B cell (primary cell): Measurements from ENCODE around the gene ZNF805. TPM values are rescaled to one million over a fixed set of nuclear protein-coding genes. Genes with fewer than 3 reads are reported as not detected.

Experiments
- ATAC-seq: fragments of 200-7000 bp; cut with Tn5 transposase; one replicate; pipeline ENCODE4 v1.10.0; 2021; ENCODE audit warnings: low read depth, mild to moderate bottlenecking, moderate number of reproducible peaks, moderate library complexity
- CTCF ChIA-PET: fragments of 350-600 bp; sonication (Branson Sonifier 250); formaldehyde crosslinking; loops from one replicate; lab custom pipeline; 2021; ENCODE audit warnings: antibody characterized with exemption, inconsistent platforms; lab: Charles Lee
- POLR2A ChIA-PET: fragments of 350-600 bp; sonication (Branson Sonifier 250); formaldehyde crosslinking; loops from one replicate; lab custom pipeline; 2021; ENCODE audit warnings: antibody characterized with exemption; lab: Charles Lee
- DNase-seq: peaks from one replicate; pipeline ENCODE4 v3.0.0; 2013
- H2AFZ ChIP-seq: 2 replicates; pipeline ENCODE4 v1.6.1; 2012; ENCODE audit warnings: mild to moderate bottlenecking, low read depth, low read length; ENCODE audit not compliant: insufficient read depth, poor library complexity, severe bottlenecking
- H3K27ac ChIP-seq, 2 donors: 1 replicate in 1 of 2; 2 replicates in 1 of 2; pipeline ENCODE4 v1.5.1; 2012 to 2013; ENCODE audit warnings: low read length in 2 of 2, mild to moderate bottlenecking in 2 of 2, moderate library complexity in 1 of 2
- H3K27me3 ChIP-seq, 4 experiments: fragments of 200-600 bp in 1 of 4; sonication (generic) in 1 of 4; replicated peaks in 1 of 4; 1 replicate in 2 of 4; 2 replicates in 2 of 4; pipeline versions ENCODE4 v1.6.1 to v1.7.0; 2013 to 2016; ENCODE audit warnings: low read length in 3 of 4, mild to moderate bottlenecking in 2 of 4, mixed read lengths in 1 of 4, moderate library complexity in 1 of 4; ENCODE audit not compliant: insufficient read depth in 4 of 4, control insufficient read depth in 3 of 4; ENCODE audit errors: control extremely low read depth in 1 of 4
- H3K36me3 ChIP-seq, 2 experiments: replicated peaks in 1 of 2; 1 replicate in 1 of 2; 2 replicates in 1 of 2; pipeline versions ENCODE4 v1.6.1 to v1.7.1; 2013; ENCODE audit warnings: low read length in 1 of 2; ENCODE audit not compliant: insufficient read depth in 2 of 2, control insufficient read depth in 1 of 2; ENCODE audit errors: control extremely low read depth in 1 of 2, extremely low read depth in 1 of 2
- H3K4me1 ChIP-seq, 2 donors: fragments of 200-600 bp in 1 of 2; sonication (generic) in 1 of 2; 1 replicate in 1 of 2; 2 replicates in 1 of 2; pipeline versions ENCODE4 v1.5.1 to v1.6.1; 2013 to 2017; ENCODE audit warnings: low read length in 2 of 2; ENCODE audit not compliant: control insufficient read depth in 2 of 2, insufficient read depth in 2 of 2
- H3K4me2 ChIP-seq: replicated peaks from 2 replicates; pipeline ENCODE3; 2012; ENCODE audit warnings: mild to moderate bottlenecking, low read depth, low read length; ENCODE audit not compliant: poor library complexity, severe bottlenecking
- H3K4me3 ChIP-seq, 5 experiments: fragments of 200-600 bp in 1 of 5; sonication (generic) in 1 of 5; 1 replicate in 3 of 5; 2 replicates in 2 of 5; pipeline versions ENCODE4 v1.5.1 to v1.7.0; 2011 to 2016; ENCODE audit warnings: low read length in 4 of 5, mild to moderate bottlenecking in 4 of 5, low read depth in 2 of 5, control low read depth in 1 of 5, moderate library complexity in 1 of 5; ENCODE audit not compliant: insufficient read depth in 1 of 5; ENCODE audit errors: control extremely low read depth in 1 of 5, extremely low read depth in 1 of 5
- H3K79me2 ChIP-seq: fragments of 200-600 bp; sonication (generic); one replicate; pipeline ENCODE4 v1.6.0; 2016; ENCODE audit warnings: low read length; ENCODE audit not compliant: control insufficient read depth, insufficient read depth
- H3K9ac ChIP-seq: fragments of 200-600 bp; sonication (generic); 2 replicates; pipeline ENCODE4 v1.6.1; 2017; ENCODE audit warnings: mild to moderate bottlenecking, low read length, moderate library complexity
- H3K9me3 ChIP-seq, 3 donors: one replicate each; pipeline versions ENCODE4 v1.6.1 to v1.7.1; 2013; ENCODE audit warnings: low read length in 2 of 3; ENCODE audit not compliant: control insufficient read depth in 2 of 3, insufficient read depth in 1 of 3; ENCODE audit errors: control extremely low read depth in 1 of 3
- H4K20me1 ChIP-seq: 2 replicates; pipeline ENCODE4 v1.6.0; 2012; ENCODE audit warnings: mild to moderate bottlenecking, low read length; ENCODE audit not compliant: insufficient read depth, control insufficient read depth, poor library complexity, severe bottlenecking
- H3K27ac Mint-ChIP-seq: one replicate; pipeline ENCODE4 v1.8.0; 2021; ENCODE audit warnings: mixed read lengths
- H3K27me3 Mint-ChIP-seq: one replicate; pipeline ENCODE4 v1.8.0; 2021; ENCODE audit warnings: mixed read lengths
- H3K4me1 Mint-ChIP-seq: one replicate; pipeline ENCODE4 v1.8.0; 2021; ENCODE audit warnings: mixed read lengths
- H3K4me3 Mint-ChIP-seq: one replicate; pipeline ENCODE4 v1.8.0; 2021; ENCODE audit warnings: mixed read lengths
- H3K9me3 Mint-ChIP-seq: one replicate; pipeline ENCODE4 v1.8.0; 2022; ENCODE audit warnings: mixed read lengths; ENCODE audit not compliant: insufficient read depth
- CTCF ChIP-seq: fragments of 200-600 bp; IDR thresholded peaks from one replicate; pipeline ENCODE4 v1.8.0; 2022; ENCODE audit warnings: antibody characterized with exemption, mild to moderate bottlenecking
- EZH2 ChIP-seq: IDR thresholded peaks from 2 replicates; pipeline ENCODE4 v1.6.1; 2012; ENCODE audit warnings: borderline replicate concordance, low read depth, mild to moderate bottlenecking, moderate library complexity, low read length; ENCODE audit not compliant: insufficient read depth, poor library complexity, severe bottlenecking
- WGBS: methylation state at CpG from one replicate; pipeline ENCODE4 v1.1.5; 2013; ENCODE audit warnings: missing lambda C conversion rate; ENCODE audit not compliant: insufficient coverage; 5-methylcytosine and 5-hydroxymethylcytosine counted together
- intact Hi-C: fragments of 100-400 bp; cut with micrococcal nuclease; formaldehyde crosslinking; loops from one replicate; pipeline ENCODE4 v1.10.0; 2022
- polyA plus RNA-seq: library from polyadenylated mRNA; depleted of rRNA; stranded (reverse); fragments of >200 nt; gene quantifications from 2 replicates; pipeline ENCODE4 v1.2.3, GENCODE V29; 2012
- total RNA-seq, 2 donors: library from RNA; stranded (reverse); fragments of 120-200 nt in 1 of 2; gene quantifications; 1 replicate in 1 of 2; 2 replicates in 1 of 2; pipeline versions ENCODE4 v1.2.3 to v1.2.4, GENCODE V29; 2013 to 2022

ZNF805 gene
- total and polyA plus RNA-seq, 2 donors (not counting 1 experiment from before 2014, with no cell fraction given) = 1.9 to 20.0 TPM

GRCh38 chr19:57282011-57282643 lies 41.7 kb downstream of the ZNF805 start:
- ChIA-PET CTCF (no interaction called here), POLR2A (no interaction called here)
- H3K36me3 ChIP-seq = peaks cover 3 to 37% of the 10 kb centered on the region in 2 experiments
- H3K27ac ChIP-seq = peak overlapping the region; percentile 25 to 100
- H2AFZ ChIP-seq = no peak overlapping the region
- Mint-ChIP-seq H3K27ac (peak overlapping the region; percentile 66), H3K27me3 (no peaks in the 10 kb centered on the region), H3K4me1 (peaks cover 39% of the 10 kb centered on the region), H3K4me3 (peak overlapping the region; percentile 83), H3K9me3 (no peaks in the 10 kb centered on the region)
- H3K9me3 ChIP-seq = no peaks in the 10 kb centered on the region
- H3K79me2 ChIP-seq = peaks cover 79% of the 10 kb centered on the region
- H3K4me3 ChIP-seq = peak overlapping the region in 1 of 5 experiments; percentile 9
- no peak for ATAC-seq
- H4K20me1 ChIP-seq = peaks cover 45% of the 10 kb centered on the region
- H3K9ac ChIP-seq = peak overlapping the region; percentile 51
- DNase-seq = peak; percentile 55
- WGBS = 90% methylated on average over 2 of the region's 5 CpGs
- TF ChIP-seq EZH2 (no peak), CTCF (no peak)
- H3K4me2 ChIP-seq = peak overlapping the region; percentile 88
- intact Hi-C loops = loop anchor here (5.0 kb wide), 1 partner anchor 205 kb away; the partner anchor contains the start of gene ZNF419
- no peaks in the 10 kb centered on the region for H3K27me3 ChIP-seq
- H3K4me1 ChIP-seq = peaks cover 29 to 33% of the 10 kb centered on the region in 2 donors

GRCh38 chr19:57288373-57288772 lies 47.9 kb downstream of the ZNF805 start:
- Histone ChIP-seq H3K4me1 (no peaks in the 10 kb centered on the region), H3K9me3 (peaks cover 5 to 22% (median 12%) of the 10 kb centered on the region in 3 donors), H4K20me1 (peaks cover 58% of the 10 kb centered on the region), H3K27me3 (no peaks in the 10 kb centered on the region), H2AFZ (no peak overlapping the region), H3K27ac (no peak overlapping the region), H3K36me3 (peaks cover 18 to 92% of the 10 kb centered on the region in 2 experiments), H3K4me3 (no peak overlapping the region), H3K4me2 (no peak overlapping the region), H3K79me2 (peaks cover 93% of the 10 kb centered on the region), H3K9ac (no peak overlapping the region)
- Mint-ChIP-seq H3K27ac (no peak overlapping the region), H3K4me1 (peaks cover 21% of the 10 kb centered on the region), H3K27me3 (no peaks in the 10 kb centered on the region), H3K4me3 (no peak overlapping the region), H3K9me3 (peaks cover 3% of the 10 kb centered on the region)
- DNase-seq (no peak), ATAC-seq (no peak)
- no peak for TF ChIP-seq CTCF
- no peak for TF ChIP-seq EZH2
- intact Hi-C loops = no loop called here
- ChIA-PET CTCF (no interaction called here), POLR2A (no interaction called here)
- 100% methylated on average over 2 of the region's 4 CpGs for WGBS
